SKM-1 (cell line): Measurements from ENCODE around the gene CARD6.
"Not testable (repeated sequence)": the region's sequence is repeated elsewhere in the genome, so short reads cannot be mapped to it uniquely, and the experiment has no call there.

ENCODE experiments used
- DNase-seq: peaks from one replicate; lab custom pipeline; 2025; ENCODE audit not compliant: unreplicated experiment; lab: John Stamatoyannopoulos, UW

CARD6 gene

GRCh38 chr5:40841068-40841805, at the start of gene CARD6:
TSS of gene CARD6 (plus strand) at chr5:40841367. CDS start at chr5:40841383, 16 bp downstream.
- DNase-seq, result no peak

- DNase-seq, result no peak
Observed at GRCh38 chr5:40791715-40792139, 49.4 kb upstream of the CARD6 start.

GRCh38 chr5:40792691-40793090, 48.5 kb upstream of the CARD6 start:
- DNase-seq, result not testable (repeated sequence)

GRCh38 chr5:40794340-40794739, 46.8 kb upstream of the CARD6 start:
- not testable (repeated sequence) for DNase-seq

GRCh38 chr5:40794877-40795276, 46.3 kb upstream of the CARD6 start:
- DNase-seq, result not testable (repeated sequence)

GRCh38 chr5:40796487-40796889, 44.7 kb upstream of the CARD6 start:
- DNase-seq, result peak; percentile 20

GRCh38 chr5:40797273-40798011, 43.7 kb upstream of the CARD6 start:
- peak; percentile 60 for DNase-seq

GRCh38 chr5:40798012-40798800, 43.0 kb upstream of the CARD6 start, which contains the start of gene PRKAA1:
TSS of gene PRKAA1 (minus strand) at chr5:40798374. CDS start at chr5:40798189, 185 bp downstream.
- peak; percentile 84 for DNase-seq

GRCh38 chr5:40798801-40799210, 42.4 kb upstream of the CARD6 start:
- no peak for DNase-seq

- no peak for DNase-seq
Observed at GRCh38 chr5:40799258-40799657, 41.9 kb upstream of the CARD6 start.

- DNase-seq, result no peak
Observed at GRCh38 chr5:40801771-40802562, 39.2 kb upstream of the CARD6 start.

GRCh38 chr5:40812125-40812524, 29.0 kb upstream of the CARD6 start:
- DNase-seq, result no peak

- no peak for DNase-seq
Observed at GRCh38 chr5:40813698-40814281, 27.4 kb upstream of the CARD6 start.

GRCh38 chr5:40823459-40823858, 17.7 kb upstream of the CARD6 start:
- DNase-seq, result no peak

- DNase-seq, result not testable (repeated sequence)
Observed at GRCh38 chr5:40825461-40826043, 15.6 kb upstream of the CARD6 start.

- DNase-seq, result no peak
Observed at GRCh38 chr5:40826489-40827187, 14.5 kb upstream of the CARD6 start.

- no peak for DNase-seq
Observed at GRCh38 chr5:40827188-40827977, 13.8 kb upstream of the CARD6 start.

GRCh38 chr5:40828021-40828631, 13.0 kb upstream of the CARD6 start:
- no peak for DNase-seq
